Activated naive CD8-positive, alpha-beta T cell treated with anti-CD3 and anti-CD28 coated beads, Interleukin-2, amount 50 U/mL, for 24 hours (primary cell): ENCODE results near the gene NEK2.
"Not testable (repeated sequence)": the region's sequence is repeated elsewhere in the genome, so short reads cannot be mapped to it uniquely, and the experiment has no call there.

Experiments
- ATAC-seq: fragments of 150-1000 bp; cut with Tn5 transposase; one replicate; pipeline ENCODE4 v1.10.0; 2021
- DNase-seq: peaks from one replicate; pipeline ENCODE4 v3.0.0; 2021
- H3K27ac Mint-ChIP-seq: one replicate; pipeline ENCODE4 v1.8.0; 2021; ENCODE audit warnings: mild to moderate bottlenecking, mixed read lengths
- H3K27me3 Mint-ChIP-seq: one replicate; pipeline ENCODE4 v1.8.0; 2021; ENCODE audit warnings: mixed read lengths
- H3K36me3 Mint-ChIP-seq: one replicate; pipeline ENCODE4 v1.8.0; 2021; ENCODE audit warnings: low read depth, mixed read lengths
- H3K4me1 Mint-ChIP-seq: one replicate; pipeline ENCODE4 v1.8.0; 2021; ENCODE audit warnings: mixed read lengths
- H3K4me3 Mint-ChIP-seq: one replicate; pipeline ENCODE4 v1.8.0; 2021; ENCODE audit warnings: mild to moderate bottlenecking, moderate library complexity, mixed read lengths
- H3K9me3 Mint-ChIP-seq: one replicate; pipeline ENCODE4 v1.8.0; 2021; ENCODE audit warnings: mixed read lengths

Gene NEK2

GRCh38 chr1:211703812-211704537, 28.6 kb upstream of the NEK2 start:
- DNase-seq (no peak), ATAC-seq (no peak)
- H3K27me3 Mint-ChIP-seq: no peaks in the 10 kb centered on the region
- H3K27ac Mint-ChIP-seq: no peak overlapping the region
- H3K36me3 Mint-ChIP-seq: no peaks in the 10 kb centered on the region
- H3K9me3 Mint-ChIP-seq: no peaks in the 10 kb centered on the region
- no peak overlapping the region for H3K4me3 Mint-ChIP-seq
- peaks cover 4% of the 10 kb centered on the region for H3K4me1 Mint-ChIP-seq

- no peaks in the 10 kb centered on the region for H3K36me3 Mint-ChIP-seq
Observed at GRCh38 chr1:211701733-211702132, 26.3 kb upstream of the NEK2 start.

GRCh38 chr1:211699059-211699458, 23.6 kb upstream of the NEK2 start:
- DNase-seq (no peak), ATAC-seq (no peak)
- no peaks in the 10 kb centered on the region for H3K9me3 Mint-ChIP-seq
- H3K27ac Mint-ChIP-seq: no peak overlapping the region
- no peak overlapping the region for H3K4me3 Mint-ChIP-seq
- H3K36me3 Mint-ChIP-seq: no peaks in the 10 kb centered on the region
- H3K27me3 Mint-ChIP-seq: no peaks in the 10 kb centered on the region
- H3K4me1 Mint-ChIP-seq: peaks cover 33% of the 10 kb centered on the region

More at GRCh38 chr1:211701733-211702132, 26.3 kb upstream of the NEK2 start:
- no peak for ATAC-seq
- no peak for DNase-seq
- Mint-ChIP-seq H3K9me3 (no peaks in the 10 kb centered on the region), H3K27me3 (no peaks in the 10 kb centered on the region), H3K4me1 (peaks cover 15% of the 10 kb centered on the region), H3K4me3 (no peak overlapping the region), H3K27ac (no peak overlapping the region)

GRCh38 chr1:211698161-211699026, 23.0 kb upstream of the NEK2 start:
- Mint-ChIP-seq H3K4me3 (no peak overlapping the region), H3K36me3 (no peaks in the 10 kb centered on the region)
- peak; percentile 92 for DNase-seq

GRCh38 chr1:211697356-211697755, 21.9 kb upstream of the NEK2 start:
- no peak for DNase-seq
- no peaks in the 10 kb centered on the region for H3K27me3 Mint-ChIP-seq
- ATAC-seq: no peak
- no peaks in the 10 kb centered on the region for H3K36me3 Mint-ChIP-seq
- H3K9me3 Mint-ChIP-seq: no peaks in the 10 kb centered on the region
- no peak overlapping the region for H3K27ac Mint-ChIP-seq
- peaks cover 33% of the 10 kb centered on the region for H3K4me1 Mint-ChIP-seq
- no peak overlapping the region for H3K4me3 Mint-ChIP-seq

More at GRCh38 chr1:211698161-211699026, 23.0 kb upstream of the NEK2 start:
- Mint-ChIP-seq H3K27me3 (no peaks in the 10 kb centered on the region), H3K9me3 (no peaks in the 10 kb centered on the region), H3K4me1 (peaks cover 33% of the 10 kb centered on the region), H3K27ac (no peak overlapping the region)
- peak; percentile 95 for ATAC-seq

- Mint-ChIP-seq H3K27me3 (no peaks in the 10 kb centered on the region), H3K9me3 (no peaks in the 10 kb centered on the region), H3K27ac (no peak overlapping the region), H3K4me3 (no peak overlapping the region), H3K36me3 (no peaks in the 10 kb centered on the region), H3K4me1 (peaks cover 33% of the 10 kb centered on the region)
- DNase-seq (no peak), ATAC-seq (peak; percentile 30)
Observed at GRCh38 chr1:211695135-211695816, 19.9 kb upstream of the NEK2 start.

GRCh38 chr1:211693911-211694310, 18.5 kb upstream of the NEK2 start:
- not testable (repeated sequence) for H3K27ac Mint-ChIP-seq, H3K9me3 Mint-ChIP-seq, ATAC-seq, H3K4me3 Mint-ChIP-seq, DNase-seq, H3K27me3 Mint-ChIP-seq, H3K36me3 Mint-ChIP-seq
- peaks cover 31% of the 10 kb centered on the region for H3K4me1 Mint-ChIP-seq

- H3K4me3 Mint-ChIP-seq: no peak overlapping the region
- peaks cover 13% of the 10 kb centered on the region for H3K4me1 Mint-ChIP-seq
- H3K27ac Mint-ChIP-seq: no peak overlapping the region
- H3K9me3 Mint-ChIP-seq: no peaks in the 10 kb centered on the region
- no peak for ATAC-seq
- H3K27me3 Mint-ChIP-seq: no peaks in the 10 kb centered on the region
- H3K36me3 Mint-ChIP-seq: no peaks in the 10 kb centered on the region
- no peak for DNase-seq
Observed at GRCh38 chr1:211688421-211688820, 13.0 kb upstream of the NEK2 start.

- DNase-seq (no peak), ATAC-seq (no peak)
- no peak overlapping the region for H3K4me3 Mint-ChIP-seq
- H3K27me3 Mint-ChIP-seq: no peaks in the 10 kb centered on the region
- no peaks in the 10 kb centered on the region for H3K36me3 Mint-ChIP-seq
- H3K9me3 Mint-ChIP-seq: no peaks in the 10 kb centered on the region
- H3K27ac Mint-ChIP-seq: no peak overlapping the region
- H3K4me1 Mint-ChIP-seq: peaks cover 13% of the 10 kb centered on the region
Observed at GRCh38 chr1:211687462-211688215, 12.2 kb upstream of the NEK2 start.

- Mint-ChIP-seq H3K36me3 (no peaks in the 10 kb centered on the region), H3K9me3 (no peaks in the 10 kb centered on the region), H3K27ac (no peak overlapping the region), H3K4me1 (peaks cover 19% of the 10 kb centered on the region), H3K27me3 (no peaks in the 10 kb centered on the region), H3K4me3 (no peak overlapping the region)
- ATAC-seq: no peak
- no peak for DNase-seq
Observed at GRCh38 chr1:211685823-211686222, 10.4 kb upstream of the NEK2 start.

GRCh38 chr1:211684791-211685190, 9.4 kb upstream of the NEK2 start:
- Mint-ChIP-seq H3K27ac (no peak overlapping the region), H3K4me3 (no peak overlapping the region), H3K27me3 (no peaks in the 10 kb centered on the region), H3K36me3 (no peaks in the 10 kb centered on the region), H3K4me1 (peaks cover 21% of the 10 kb centered on the region), H3K9me3 (no peaks in the 10 kb centered on the region)
- no peak for DNase-seq
- ATAC-seq: no peak

- Mint-ChIP-seq H3K4me1 (peaks cover 21% of the 10 kb centered on the region), H3K27me3 (no peaks in the 10 kb centered on the region), H3K9me3 (no peaks in the 10 kb centered on the region), H3K4me3 (no peak overlapping the region), H3K27ac (no peak overlapping the region), H3K36me3 (no peaks in the 10 kb centered on the region)
- no peak for DNase-seq
- no peak for ATAC-seq
Observed at GRCh38 chr1:211684331-211684730, 8.9 kb upstream of the NEK2 start.

GRCh38 chr1:211683396-211684297, 8.2 kb upstream of the NEK2 start:
- H3K27ac Mint-ChIP-seq: no peak overlapping the region
- ATAC-seq (no peak), DNase-seq (no peak)
- no peaks in the 10 kb centered on the region for H3K36me3 Mint-ChIP-seq
- H3K27me3 Mint-ChIP-seq: no peaks in the 10 kb centered on the region
- H3K9me3 Mint-ChIP-seq: no peaks in the 10 kb centered on the region
- H3K4me1 Mint-ChIP-seq: peaks cover 21% of the 10 kb centered on the region
- H3K4me3 Mint-ChIP-seq: no peak overlapping the region
